Stimulated activated CD4-positive, alpha-beta T cell treated with anti-CD3 and anti-CD28 coated beads, TNF-alpha, amount 100 ng/mL, for 48 hours (primary cell): ENCODE results near the gene AGO1.
"Not testable (repeated sequence)": the region's sequence is repeated elsewhere in the genome, so short reads cannot be mapped to it uniquely, and the experiment has no call there.

Experiments used
- DNase-seq, 3 donors: peaks; one replicate each; pipeline ENCODE4 v3.0.0-alpha.2; 2020; ENCODE audit warnings: low read depth in 3 of 3

The AGO1 gene

DNA sequence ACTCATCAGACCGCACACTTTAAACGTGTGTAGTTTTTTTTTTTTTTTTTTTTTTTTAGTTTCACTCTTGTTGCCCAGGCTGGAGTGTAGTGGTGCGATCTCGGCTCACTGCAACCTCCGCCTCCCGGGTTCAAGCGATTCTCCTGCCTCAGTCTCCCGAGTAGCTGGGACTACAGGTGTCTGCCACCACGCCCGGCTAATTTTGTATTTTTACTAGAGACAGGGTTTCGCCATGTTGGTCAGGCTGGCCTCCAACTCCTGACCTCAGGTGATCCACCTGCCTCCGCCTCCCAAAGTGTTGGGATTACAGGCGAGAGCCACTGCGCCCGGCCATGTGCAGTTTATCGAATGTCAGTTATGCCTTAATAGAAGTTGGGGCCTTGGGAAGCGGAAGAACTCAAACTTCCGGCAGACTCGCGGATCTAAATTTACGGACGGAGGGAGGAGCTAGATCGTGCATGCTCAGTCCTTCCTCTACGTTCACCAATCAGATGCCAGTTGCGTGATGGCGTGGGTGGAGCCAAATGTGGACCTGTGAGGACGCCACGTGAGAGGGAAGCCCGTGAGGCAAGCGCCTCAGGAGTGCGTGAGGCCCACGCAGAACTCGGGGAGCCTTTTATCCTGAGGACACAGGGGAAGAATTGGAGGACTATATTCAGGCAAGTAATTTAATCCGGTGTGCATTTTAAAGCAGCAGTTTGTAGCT, 13.6 kb upstream of the AGO1 start:
- DNase-seq: not testable (repeated sequence)

DNA sequence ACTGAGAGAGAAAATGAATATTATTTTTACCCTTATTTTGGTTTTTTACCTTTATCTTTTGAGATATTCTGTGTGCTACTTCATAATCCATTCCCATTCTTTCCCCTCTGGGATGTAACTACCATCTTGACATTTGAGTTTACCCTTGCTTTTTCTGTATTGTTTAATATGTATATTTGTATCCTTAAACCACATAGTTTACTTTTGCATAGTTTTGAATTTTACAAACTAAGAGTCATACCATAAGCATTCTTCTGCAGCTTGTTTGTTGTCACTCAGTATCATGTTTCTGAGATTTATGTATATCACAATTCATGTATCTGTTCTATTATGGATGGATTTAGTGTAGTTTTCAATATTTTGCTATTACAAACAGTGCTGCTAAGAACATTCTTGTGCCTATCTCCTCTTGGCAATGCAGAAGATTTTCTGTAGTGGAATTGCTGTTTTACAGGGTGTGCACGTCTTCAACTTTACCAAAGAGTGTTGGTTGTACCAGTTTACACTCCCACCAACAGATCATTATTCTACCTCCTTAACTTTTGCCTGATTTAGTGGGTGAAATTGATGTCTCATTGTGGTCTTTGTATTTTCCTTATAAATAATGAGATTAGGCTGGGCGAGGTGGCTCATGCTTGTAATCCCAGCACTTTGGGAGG, 12.2 kb upstream of the AGO1 start:
- no peak for DNase-seq

DNA sequence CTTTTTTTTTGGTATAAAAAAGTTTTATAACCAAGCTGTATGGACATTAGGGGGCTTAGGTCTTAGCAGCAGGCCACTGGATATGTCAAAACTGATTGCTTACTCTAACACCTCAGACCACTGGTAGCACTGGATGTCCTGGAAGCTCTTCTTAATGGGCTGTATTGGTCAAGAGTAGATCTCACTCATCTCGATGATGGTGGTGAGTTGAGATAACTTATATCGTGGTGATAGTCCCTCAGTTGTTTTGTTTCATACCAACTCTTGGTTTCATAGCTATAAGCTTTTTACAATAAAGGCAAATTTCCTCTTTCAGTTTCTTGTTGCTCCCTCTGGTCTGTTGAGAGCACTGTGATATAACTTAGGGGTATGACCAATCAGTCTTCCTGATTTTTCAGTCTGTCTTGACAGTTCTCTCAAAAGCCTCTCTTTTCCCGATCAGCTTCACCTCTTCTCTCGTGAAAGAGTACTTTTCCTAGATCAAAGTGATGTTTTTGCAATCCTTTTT, 9.7 kb upstream of the AGO1 start:
- no peak for DNase-seq

DNA sequence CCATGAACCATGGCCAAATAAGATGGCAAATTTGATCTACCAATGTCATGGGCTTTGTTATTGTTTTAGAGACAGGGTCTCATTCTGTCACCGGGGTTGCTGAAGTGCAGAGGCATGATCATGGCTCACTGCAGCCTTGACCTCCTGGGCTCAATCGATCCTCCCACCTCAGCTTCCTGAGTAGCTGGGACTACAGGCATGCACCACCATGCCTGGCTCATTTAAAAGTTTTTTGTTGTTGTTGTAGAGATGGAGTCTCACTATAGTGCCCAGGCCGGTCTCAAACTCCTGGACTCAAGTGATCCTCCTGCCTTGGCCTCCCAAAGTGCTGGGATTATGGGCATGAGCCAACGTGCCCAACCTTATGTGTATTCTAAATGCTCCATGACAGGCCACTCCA, 8.9 kb upstream of the AGO1 start:
- not testable (repeated sequence) for DNase-seq

DNA sequence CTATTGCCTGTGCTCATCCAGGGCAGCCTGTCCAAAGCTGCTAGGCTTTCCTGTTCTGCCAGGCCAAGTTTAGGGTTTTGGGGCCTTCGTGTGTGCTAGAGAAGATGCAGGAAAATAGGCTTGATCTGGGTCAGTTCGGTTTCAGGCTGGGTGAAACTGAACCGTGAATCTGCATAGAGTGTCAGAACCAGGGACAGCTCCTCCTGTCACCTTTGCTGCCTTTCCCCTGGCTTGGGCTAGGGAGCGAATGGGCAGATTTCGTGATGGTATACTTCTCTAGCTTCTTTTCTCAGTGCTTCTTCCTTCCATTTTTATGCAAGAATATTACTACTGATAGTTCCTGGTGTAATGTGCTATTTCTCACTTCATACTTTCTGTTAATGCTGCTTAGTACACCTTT, 6.0 kb upstream of the AGO1 start:
- no peak for DNase-seq

DNA sequence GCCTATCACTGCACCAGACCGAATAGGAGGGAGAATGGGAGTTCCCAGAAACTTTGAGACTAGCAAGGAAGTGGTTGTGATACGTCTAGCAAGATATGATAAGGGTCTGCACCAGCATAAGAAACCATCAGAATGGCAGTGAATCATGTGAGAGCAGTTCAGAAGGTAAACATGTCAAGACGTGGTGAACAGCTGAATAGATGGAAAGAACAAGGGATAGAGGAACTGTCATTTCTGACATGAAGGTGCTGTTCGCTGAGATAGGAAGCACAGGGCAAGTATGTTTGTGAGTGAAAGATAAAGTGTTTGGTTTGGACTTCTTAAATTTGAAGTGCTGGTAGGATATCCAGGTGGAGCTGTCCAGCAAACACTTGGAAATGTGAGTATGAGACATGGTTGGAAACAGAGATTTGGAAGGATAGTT, 1.1 kb upstream of the AGO1 start:
- DNase-seq: no peak

DNA sequence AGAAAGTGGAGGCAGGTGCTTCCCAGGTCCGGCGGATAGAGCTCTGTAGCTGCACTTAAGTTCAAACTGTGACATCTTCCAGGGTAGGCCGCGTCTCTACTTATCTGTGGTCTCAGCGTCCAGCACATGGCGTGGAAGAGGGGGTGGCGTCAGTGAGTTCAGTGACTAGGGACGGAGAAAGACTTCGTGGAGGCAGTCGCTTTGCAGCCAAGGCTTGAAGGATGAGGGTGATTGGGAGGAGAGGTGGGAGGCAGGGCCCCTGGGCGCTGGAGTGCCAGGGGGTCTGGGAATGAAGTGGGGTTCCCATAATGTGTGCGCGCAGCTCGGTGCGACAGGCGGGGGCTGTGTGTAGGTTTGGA, 444 bp upstream of the AGO1 start:
- DNase-seq: no peak

DNA sequence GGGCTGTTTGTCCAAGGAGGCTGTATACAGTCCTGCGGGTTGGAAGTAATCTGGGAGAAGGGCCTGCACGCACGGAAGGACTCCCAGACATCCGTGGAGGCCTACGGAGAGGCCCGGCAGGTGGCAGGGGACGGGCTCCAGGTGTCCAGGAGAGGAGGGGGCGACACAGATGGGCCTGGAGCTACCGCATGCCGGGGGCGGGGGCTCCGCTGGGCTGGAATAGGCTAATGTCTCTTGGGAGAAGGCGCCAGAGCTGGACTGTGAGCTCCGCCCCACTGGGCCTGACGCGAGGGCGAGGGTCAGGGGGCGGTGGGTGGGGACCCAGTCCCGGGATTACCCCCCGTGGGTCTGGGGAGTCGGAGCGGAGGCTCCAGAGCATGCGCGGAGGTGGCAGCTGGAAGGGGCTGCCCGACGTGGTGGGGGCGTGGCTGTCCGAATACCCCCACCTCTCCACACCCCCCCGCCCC, 659 bp downstream of the AGO1 start:
- DNase-seq: peak in 2 of 3 donors; percentile 20 to 25

DNA sequence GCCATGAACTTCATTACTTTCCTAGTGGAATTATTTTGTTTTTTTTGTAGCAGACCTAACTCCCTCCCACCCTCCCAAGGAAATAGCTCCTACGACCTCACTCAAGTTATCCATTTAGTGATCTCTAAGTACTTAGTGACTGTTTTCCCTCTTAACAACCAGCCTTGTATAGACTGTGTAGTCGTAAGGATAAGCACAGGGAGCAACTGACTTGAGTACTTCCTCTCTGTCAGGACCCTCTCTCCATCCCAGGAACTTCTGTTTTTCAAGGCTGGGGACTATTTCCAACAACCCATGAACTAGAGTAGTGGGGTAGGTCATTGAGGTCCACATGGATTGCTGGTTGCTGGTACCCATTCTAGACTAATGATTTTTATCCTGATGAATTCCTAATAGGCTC, 1.9 kb downstream of the AGO1 start:
- no peak for DNase-seq

DNA sequence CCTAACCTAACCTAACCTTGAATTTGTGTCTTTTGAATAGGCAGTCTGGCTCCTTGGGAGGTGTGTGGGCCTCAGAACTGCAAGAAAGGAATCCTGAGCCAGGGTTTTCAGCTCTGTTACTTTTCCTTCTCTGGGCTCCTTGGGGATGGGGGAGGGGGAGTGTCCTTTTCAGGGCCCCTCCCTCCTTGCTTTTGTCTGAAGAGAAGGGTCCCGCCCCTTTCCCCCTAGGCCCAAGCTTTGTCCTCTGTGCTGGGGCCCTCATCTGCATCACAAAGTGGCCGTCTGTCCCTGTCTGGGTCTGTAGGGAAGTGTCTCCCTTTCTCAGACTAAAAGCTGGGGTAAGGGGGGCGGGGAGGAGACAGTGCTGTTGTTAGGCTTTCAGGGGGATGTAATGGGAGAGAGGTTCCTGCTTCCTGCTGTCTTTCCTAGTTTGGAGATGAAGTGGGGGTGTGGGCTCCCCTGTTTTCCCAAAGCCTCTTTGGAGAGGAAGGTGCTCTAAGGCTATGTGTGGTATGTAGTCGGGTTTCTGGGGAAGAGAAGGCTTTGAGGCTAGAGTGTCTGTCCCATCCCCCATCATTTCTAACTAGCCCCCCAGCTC, 3.1 kb downstream of the AGO1 start:
- no peak for DNase-seq

DNA sequence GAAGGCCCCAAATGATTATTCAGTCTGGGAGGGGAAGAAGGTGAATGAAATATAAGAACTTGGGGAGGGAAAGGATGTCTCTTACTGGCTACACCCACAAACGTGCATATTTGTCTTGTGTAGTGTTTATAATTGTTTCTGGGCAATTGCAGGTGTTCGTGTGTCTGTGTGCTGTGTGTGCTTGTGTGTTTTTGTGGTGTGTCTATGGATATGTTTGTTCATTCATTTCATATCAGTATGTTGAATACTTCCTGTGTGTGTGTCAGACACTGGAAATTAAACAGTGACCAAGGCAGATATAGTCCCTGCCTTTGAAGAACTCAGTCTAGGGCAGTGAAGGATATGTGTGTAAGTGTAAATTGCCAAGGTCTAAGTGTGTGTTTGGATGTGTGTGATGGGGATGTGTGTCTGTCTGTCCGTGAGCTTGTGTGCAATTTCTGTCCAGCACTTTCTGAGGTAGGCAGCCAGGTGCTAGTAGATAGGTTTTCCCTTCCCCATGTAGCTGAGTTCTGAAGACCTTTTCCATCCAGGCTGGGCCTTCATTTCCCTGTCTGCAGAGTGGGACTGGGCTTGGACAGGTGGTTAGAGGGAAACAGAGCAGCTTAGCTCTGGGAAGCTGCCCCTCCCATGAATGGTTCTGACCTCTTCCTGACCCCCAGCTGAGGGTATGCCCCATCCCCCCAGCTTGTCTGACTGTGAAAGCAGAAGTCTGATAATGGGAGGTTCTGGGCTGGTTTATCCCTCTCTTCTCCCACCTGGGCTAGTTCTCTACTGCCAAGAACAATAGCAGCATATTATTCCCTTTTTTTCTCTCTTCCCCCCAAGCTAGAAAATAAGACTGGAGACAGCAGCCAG, 3.8 kb downstream of the AGO1 start:
- no peak for DNase-seq

DNA sequence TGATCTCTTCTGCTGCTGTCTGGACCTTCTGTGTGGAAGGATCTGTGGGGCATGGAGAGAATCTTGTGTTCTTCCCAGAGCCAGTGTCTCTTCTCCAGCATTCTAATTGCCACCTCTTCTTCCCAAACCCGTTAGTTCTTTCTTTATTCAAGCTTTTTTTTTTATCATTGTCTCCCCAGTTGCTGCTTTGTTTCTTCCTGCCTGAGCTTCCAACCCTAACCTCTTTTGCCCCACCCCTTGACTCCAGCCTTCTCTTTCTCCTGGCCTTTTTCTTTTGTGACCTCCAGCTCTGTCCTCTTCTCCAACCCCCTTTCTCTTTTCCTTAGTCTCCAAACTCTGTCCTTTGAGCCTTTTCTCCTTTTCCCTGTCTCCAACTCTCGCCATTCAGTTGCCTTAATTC, 4.5 kb downstream of the AGO1 start:
- no peak for DNase-seq

DNA sequence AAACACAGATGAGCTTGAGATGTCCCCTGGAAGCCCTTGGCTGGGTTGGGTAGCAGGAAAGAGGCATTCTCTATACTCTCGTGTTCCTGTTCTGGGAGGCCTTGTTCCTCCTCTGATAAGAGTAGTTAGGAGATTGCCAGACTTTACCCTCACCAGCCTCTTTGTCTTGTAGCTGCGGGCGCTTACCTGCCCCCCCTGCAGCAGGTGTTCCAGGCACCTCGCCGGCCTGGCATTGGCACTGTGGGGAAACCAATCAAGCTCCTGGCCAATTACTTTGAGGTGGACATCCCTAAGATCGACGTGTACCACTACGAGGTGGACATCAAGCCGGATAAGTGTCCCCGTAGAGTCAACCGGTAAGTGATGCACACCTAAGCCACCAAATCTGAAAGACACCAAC, 5.2 kb downstream of the AGO1 start:
- no peak for DNase-seq

DNA sequence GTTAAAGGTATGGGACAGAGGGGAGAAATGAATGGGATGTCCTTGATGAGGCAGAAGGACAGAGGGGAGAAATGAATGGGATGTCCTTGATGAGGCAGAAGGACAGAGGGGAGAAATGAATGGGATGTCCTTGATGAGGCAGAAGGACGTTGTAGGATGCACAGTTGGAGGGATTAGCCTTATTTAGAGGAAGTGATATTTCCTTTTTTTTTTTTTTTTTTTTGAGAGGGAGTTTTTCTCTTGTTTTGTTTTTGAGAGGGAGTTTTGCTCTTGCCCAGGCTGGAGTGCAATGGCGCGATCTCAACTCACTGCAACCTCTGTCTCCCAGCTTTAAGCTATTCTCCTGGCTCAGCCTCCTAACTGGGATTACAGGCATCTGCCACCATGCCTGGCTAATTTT, 6.0 kb downstream of the AGO1 start:
- not testable (repeated sequence) for DNase-seq

DNA sequence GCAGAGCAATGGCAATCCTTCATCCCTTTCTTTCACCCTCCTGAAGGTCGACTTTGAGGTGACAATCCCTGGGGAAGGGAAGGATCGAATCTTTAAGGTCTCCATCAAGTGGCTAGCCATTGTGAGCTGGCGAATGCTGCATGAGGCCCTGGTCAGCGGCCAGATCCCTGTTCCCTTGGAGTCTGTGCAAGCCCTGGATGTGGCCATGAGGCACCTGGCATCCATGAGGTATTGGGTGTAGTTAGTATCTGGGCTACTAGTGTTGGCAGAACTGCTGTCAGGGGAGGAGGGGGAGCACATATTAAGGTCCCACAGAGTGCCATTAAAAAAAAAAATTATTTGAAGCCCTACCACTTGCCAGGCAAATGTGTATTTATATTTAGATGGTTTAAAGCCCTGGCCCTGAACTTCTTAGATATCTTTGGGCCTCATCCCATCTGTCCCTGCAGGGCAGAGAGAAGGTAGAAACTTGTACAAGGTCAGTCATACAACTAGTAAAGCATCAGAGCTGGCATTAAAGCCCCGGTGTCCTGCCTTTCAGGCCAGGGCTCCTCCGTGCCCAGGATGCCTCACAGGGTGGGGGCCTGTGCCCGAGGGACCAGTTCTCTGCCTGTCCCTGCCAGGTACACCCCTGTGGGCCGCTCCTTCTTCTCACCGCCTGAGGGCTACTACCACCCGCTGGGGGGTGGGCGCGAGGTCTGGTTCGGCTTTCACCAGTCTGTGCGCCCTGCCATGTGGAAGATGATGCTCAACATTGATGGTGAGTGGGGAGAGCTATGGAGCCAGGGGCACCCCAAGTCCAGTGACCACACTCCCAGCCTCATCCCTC, 10.3 kb downstream of the AGO1 start:
- DNase-seq: no peak

DNA sequence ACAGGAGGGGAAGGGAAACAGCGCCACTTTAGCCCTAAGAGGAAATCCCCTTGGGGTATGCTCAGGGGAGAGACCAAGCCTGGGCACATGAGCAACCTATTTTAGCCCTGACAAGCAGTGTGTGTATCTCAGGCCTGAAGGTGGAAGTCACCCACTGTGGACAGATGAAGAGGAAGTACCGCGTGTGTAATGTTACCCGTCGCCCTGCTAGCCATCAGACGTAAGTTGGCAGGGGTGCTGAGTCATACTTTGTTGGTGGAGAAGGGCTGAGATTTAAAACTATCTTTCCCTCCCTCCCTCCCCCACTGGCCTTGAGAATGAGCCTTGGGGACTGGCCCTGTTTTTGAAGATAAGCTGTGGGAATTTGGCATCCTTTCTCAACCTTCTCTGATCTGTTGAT, 11.2 kb downstream of the AGO1 start:
- DNase-seq: no peak

DNA sequence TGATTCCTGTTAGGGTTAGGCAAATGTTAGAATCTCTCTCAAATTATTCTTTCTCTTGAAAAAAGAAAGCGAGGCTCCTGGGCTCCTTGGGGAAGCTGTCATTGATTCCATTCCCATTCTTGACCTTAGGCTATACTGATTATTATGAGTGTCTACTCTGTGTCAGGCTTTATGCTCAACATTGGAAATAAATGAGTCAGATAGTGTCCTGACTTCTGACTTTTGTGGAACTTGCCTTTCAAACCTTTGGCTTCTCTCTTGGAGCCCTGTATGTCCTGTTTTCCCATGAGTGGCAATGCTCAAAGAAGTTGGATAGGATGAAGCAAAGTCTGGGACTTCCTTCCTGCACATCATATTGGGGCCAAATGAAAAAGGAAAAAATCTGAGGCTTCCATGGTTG, 11.6 kb downstream of the AGO1 start:
- no peak for DNase-seq

DNA sequence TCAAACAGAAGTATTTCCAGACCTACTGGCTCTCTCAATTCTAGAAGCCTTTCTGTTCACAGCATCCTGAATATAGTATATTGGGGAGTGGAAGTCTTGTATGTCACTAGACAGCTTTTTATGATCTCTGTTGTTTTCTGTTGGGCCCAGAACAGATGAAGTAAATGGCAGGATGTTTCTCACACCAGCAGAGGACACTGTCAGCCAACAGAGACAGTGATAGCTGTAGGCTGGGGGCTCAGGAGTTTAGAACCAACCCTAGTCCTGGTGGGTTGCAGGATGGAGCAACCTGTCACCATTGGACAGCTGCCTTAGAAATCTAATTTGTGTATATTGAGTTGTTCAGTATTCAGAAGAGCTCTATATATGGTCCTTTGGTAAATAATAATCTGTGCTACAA, 16.9 kb downstream of the AGO1 start:
- no peak for DNase-seq

DNA sequence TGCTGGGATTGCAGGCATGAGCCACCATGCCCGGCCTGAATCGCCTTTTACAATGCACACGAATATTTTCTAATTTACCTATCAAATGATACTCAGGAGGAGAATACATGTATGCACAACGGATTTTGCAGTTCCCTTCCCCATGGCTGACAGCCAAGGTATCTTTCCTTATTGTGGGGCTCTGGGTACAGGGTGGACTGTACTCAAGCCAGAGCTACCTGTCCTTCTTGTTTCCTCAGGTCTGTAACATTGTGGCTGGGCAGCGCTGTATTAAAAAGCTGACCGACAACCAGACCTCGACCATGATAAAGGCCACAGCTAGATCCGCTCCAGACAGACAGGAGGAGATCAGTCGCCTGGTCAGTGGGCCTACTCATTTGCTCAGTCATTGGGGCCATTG, 18.2 kb downstream of the AGO1 start:
- no peak for DNase-seq

DNA sequence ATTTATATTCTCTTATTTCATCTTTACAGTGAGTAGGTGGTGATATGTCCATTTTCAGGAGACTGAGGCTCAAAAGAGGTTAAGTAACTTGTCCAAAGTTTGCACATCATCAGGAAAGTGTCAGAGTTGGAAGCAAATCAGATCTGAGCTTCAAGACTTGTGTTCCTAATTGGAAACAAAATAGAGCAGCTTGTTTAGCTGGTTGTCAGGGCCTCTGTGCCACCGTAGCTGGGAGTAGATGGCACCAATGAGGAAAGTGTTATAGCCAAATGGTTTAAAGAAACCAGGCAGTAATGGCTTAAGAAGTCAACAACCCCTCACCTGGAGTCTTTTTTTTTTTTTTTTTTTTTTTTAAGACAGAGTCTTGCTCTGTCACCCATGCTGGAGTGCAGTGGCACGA, 19.7 kb downstream of the AGO1 start:
- no peak for DNase-seq

DNA sequence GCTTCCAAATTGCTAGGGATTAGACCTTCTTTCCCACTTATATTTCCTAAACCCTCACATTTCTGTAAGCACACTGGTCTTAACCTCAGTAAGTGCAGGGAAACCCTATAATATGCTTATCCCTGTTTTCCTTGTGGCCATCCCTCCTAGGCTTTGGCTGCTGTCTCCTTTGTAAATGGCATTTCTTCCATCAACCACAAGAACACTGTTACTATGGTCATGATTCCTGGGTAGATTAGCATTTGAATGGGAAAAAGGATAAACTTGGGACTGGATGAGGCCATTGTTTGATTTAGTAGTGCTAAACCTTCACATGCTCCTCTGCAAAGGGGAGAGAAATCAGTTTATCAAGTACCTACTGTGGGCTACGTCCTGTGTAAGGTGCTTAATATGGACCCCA, 31.7 kb downstream of the AGO1 start:
- no peak for DNase-seq
